GM21528 (cell line): ENCODE measurements around the gene AMMECR1.

Experiments used
- ATAC-seq: cut with Tn5 transposase; IDR thresholded peaks from one replicate; pipeline ENCODE4 v1.9.1; 2021; ENCODE audit warnings: mild to moderate bottlenecking, moderate library complexity; ENCODE audit not compliant: unreplicated experiment, low FRiP score

The AMMECR1 gene

DNA sequence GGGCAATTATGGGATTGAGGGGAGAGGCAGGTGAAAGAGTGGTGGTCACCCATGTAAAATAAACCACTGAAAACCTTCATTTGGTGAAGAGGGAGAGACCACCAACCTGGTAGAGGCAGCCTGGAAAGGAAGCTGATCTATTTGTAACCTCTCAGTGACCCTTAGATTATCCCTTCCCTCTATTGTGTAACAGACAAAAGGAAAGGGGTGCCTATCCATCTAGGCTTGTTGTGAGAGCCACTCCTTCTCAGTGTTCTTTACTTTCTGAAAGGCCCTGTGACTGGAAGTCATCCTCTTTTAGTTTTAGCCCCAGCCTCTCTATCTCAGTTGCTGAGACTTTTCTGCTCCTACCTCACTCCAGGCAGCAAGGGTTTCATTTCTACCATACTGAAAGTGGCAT, 172.6 kb downstream of the AMMECR1 start:
- ATAC-seq, result no peak
